ENCODE measurements around the gene BAIAP3.

DNA sequence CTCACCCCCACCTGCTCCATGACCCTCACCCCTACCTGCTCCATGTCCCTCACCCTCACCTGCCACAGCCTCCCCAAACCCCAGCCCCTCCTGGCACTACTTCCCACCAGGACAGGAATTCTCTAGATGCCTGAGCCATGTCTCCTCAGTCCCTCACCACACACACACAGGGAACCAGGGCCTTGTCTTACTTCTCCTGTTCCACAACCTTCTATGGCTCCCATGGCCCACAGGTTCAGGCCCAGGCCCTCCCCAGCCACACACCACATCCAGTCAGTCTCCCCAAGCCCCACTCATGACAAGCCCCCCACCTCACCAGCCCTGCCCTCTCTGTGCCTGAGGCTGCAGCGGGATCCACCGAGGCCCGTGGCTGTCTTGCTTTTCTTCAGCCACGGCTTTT lies 27.1 kb upstream of the BAIAP3 start:
- TF ChIP-seq SP1 (IDR thresholded peaks at IDR 0.05) = no peak
- no peak for TF ChIP-seq CTBP1 (IDR thresholded peaks at IDR 0.05; ENCODE audit: borderline replicate concordance)
- TF ChIP-seq BHLHE40 (IDR thresholded peaks at IDR 0.05; ENCODE audit: borderline replicate concordance) = no peak
- no peak for TF ChIP-seq FOXK2 (IDR thresholded peaks at IDR 0.05)
- TF ChIP-seq ELF4 (IDR thresholded peaks at IDR 0.05) = no peak
- TF ChIP-seq ZNF384 (IDR thresholded peaks at IDR 0.05) = no peak
- no peak for TF ChIP-seq HDGF (IDR thresholded peaks at IDR 0.05; ENCODE audit: borderline replicate concordance)
- no peak for TF ChIP-seq FOXA1 (IDR thresholded peaks at IDR 0.05)

All from HEK293T (cell line).